ENCODE data around the gene CCDC57.
A peak's percentile ranks its signal among the peaks of the same experiment; 100 is the strongest.

CCDC57 gene

GRCh38 chr17:82095777-82096708, 116.6 kb downstream of the CCDC57 start:
- no peak for TF ChIP-seq CTCF (IDR thresholded peaks at IDR 0.05; ENCODE audit: insufficient read depth, low read depth, low read length, missing control alignments)
- DNase-seq (ENCODE audit: low read depth) = peak; percentile 10
- H3K4me3 ChIP-seq (ENCODE audit: low read depth, low read length) = peak overlapping the region; percentile 94

DNA sequence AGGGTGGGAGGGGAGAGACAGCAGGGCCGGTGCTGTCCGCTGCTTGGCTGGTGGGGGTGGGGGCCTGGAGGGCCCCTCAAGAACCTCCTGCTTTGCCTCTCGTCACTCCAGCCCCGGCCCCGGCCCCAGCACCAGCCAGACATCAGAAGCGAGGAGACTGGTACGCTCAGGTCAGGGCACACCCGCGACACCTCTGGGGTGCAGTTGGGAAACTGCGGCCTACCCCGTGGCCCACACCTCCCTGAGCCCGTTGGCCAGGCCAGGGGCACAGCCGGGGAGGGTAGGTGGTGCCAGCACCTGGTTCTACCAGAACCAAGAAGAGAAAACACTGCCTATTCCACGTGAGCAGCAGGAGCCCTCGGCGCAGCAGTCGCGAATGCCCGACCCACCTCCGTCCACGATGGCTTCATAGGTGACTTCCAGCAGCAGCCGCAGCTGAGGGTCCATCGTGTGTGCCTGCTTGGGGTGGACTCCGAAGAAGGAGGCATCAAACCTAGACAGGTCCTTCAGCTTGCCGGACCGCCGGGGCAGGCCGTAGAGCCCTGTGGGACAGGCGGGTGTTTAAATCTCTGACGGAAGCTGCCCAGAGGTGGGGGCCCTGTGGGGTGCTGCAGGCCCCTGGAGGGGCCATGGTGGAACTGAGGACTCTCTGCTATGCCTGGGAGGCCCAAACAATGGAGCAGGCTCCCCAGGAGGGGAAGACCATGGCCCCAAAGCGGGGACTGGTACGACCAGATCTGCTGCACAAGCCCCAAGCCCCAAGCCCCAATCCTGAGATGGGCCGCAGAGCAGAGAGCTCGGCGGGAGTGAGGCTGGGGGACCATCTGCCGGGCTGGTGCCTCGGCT, 117.5 kb downstream of the CCDC57 start:
- TF ChIP-seq CTCF (IDR thresholded peaks at IDR 0.05; ENCODE audit: insufficient read depth, low read depth, low read length, missing control alignments) = no peak
- peak; percentile 11 for DNase-seq (ENCODE audit: low read depth)
- no peak overlapping the region for H3K4me3 ChIP-seq (ENCODE audit: low read depth, low read length)

DNA sequence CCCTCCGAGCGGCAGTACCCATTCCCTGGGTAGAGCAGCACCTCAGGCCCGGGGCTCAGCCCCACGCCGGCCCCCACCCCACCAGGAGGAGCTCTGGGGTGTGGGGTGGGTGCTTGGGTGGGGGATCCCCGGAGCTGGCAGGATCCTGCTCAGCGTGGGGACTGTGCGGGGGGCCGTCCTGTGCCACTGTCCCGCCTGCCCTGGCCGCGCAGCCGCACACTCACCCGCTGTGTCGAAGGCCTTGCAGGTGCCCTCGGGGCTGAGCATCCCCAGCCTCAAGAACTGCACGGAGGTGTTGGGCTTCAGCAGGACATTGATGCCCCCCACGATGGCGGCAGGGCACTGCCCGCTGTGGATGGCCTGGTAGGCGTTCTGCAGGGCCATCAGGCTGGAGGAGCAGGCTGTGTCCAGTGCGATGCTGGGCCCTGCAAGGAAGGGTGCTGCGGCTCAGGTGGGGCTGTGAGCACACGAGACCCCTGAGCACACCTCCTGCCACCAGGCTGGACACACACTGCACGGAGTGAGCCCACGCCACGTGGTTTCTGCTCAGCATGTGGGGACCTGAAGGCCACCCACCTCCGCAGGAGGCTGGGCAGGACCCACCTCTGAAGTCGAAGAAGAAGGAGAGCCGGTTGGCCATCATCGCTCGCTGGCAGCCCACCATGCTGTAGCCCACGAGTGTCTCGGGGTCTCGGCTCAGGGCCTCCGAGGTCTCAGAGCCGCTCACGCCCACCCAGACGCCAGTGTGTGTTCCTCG, 119.5 kb downstream of the CCDC57 start:
- DNase-seq (ENCODE audit: low read depth) = peak; percentile 6
- H3K4me3 ChIP-seq (ENCODE audit: low read depth, low read length) = no peak overlapping the region
- no peak for TF ChIP-seq CTCF (IDR thresholded peaks at IDR 0.05; ENCODE audit: insufficient read depth, low read depth, low read length, missing control alignments)

- no peak for TF ChIP-seq CTCF (IDR thresholded peaks at IDR 0.05; ENCODE audit: insufficient read depth, low read depth, low read length, missing control alignments)
- DNase-seq (ENCODE audit: low read depth) = no peak
- no peak overlapping the region for H3K4me3 ChIP-seq (ENCODE audit: low read depth, low read length)
Observed at GRCh38 chr17:82092628-82092994, 120.0 kb downstream of the CCDC57 start.

DNA sequence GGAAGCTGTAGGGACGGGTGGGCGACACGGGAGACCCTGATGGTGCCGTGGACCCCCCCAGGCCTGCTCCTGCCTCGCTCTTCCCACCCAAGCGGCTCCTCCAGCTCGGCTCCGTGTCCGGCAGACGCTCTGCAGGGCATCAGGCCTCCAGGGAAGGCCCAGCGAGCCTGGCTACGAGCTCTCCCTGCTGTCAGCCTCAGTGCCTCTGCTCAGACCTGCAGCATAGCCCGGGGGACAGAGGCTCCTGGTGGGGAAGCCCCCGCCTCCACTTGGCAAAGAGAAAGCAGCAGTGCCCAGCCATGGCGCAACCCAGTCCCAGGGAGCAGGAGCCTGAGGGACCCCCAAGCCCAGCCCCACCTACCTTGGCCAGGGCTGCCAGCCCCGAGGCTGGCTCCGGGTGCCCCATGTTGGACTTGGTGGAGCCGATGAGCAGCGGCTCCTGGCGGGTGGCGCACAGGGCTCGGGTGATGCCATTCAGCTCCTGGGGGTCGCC, 120.5 kb downstream of the CCDC57 start:
- no peak for TF ChIP-seq CTCF (IDR thresholded peaks at IDR 0.05; ENCODE audit: insufficient read depth, low read depth, low read length, missing control alignments)
- no peak overlapping the region for H3K4me3 ChIP-seq (ENCODE audit: low read depth, low read length)
- peak; percentile 2 for DNase-seq (ENCODE audit: low read depth)

DNA sequence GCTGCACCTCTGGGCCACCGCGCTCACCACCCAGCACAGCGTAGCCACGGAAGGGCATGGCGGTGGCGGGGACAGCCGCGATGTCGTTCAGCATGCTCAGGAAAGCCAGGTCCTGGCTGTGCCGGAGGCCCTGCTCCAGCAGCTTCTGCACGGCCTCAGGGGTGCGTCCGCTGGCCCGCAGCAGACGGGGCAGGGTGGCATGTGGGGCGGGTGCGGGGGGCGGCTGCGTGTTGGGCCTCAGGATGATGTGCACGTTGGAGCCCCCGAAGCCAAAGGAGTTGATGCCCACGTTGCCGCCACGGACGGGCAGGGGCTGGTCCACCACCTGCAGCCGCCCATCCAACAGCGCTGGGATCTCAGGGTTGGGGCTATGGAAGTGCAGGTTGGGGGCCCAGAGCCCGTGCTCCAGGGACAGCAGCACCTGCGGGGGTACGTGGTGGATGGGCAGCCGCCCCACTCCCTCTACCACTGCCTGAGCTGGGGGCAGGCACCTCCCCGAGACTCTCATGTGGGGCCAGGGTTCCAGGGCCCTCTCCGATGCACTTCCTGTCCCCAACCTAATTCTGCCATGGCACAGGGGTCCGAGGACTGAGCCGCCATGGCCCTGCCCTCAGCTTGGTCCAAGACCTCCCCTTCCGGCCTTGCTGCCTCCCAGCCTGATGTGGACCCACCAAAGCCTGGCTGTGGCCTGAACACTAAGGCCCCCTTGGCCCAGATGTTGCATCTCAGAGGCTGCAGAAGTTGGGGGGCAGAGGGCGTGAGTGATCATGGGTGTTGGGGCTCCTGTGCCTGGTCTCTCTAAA, 121.2 kb downstream of the CCDC57 start:
- no peak for TF ChIP-seq CTCF (IDR thresholded peaks at IDR 0.05; ENCODE audit: insufficient read depth, low read depth, low read length, missing control alignments)
- DNase-seq (ENCODE audit: low read depth) = peak; percentile 3

More for the DNA sequence above, 121.2 kb downstream of the CCDC57 start:
- no peak overlapping the region for H3K4me3 ChIP-seq (ENCODE audit: low read depth, low read length)

All from GM12865 (cell line).